ENCODE measurements around the gene ALG1. TPM values are rescaled to one million over a fixed set of nuclear protein-coding genes. Genes with fewer than 3 reads are reported as not detected.
"Not testable (repeated sequence)": the region's sequence is repeated elsewhere in the genome, so short reads cannot be mapped to it uniquely, and the experiment has no call there.

The ALG1 gene
- total RNA-seq, 1 experiment from 2014 or later, result 19.6 TPM

DNA sequence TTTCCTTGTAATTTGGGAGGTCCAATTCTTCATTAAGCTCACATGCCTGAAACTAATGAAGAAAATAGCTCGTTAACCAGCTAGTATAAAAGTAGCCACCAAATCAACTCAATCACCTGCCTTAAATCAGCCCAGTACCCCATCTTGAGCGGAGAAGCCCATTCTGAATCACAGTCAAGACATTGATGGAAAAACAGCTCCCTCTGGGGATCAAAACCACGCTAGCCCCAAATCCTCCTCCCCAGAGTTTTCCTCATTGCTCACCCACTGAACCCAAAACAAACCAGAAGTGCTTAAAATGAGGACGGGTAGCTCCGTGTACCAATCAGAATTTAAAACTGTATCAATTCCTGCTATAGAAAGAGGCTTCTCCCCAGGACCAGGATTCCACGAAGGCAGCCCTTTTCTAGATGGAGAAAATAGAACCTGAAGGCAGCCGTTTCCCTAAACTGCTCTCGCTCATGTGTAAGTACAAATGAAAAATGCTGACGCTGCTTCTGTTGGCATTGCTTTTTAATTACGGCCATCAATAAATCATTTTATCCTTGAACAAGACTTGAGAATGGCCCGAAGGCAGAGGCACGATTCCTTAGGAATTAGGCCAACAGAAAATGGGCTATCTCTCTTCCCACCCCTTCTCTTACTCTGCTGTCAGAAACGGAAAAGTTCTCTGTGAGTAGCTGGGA, 61.4 kb downstream of the ALG1 start:
- peak; percentile 35 for DNase-seq

DNA sequence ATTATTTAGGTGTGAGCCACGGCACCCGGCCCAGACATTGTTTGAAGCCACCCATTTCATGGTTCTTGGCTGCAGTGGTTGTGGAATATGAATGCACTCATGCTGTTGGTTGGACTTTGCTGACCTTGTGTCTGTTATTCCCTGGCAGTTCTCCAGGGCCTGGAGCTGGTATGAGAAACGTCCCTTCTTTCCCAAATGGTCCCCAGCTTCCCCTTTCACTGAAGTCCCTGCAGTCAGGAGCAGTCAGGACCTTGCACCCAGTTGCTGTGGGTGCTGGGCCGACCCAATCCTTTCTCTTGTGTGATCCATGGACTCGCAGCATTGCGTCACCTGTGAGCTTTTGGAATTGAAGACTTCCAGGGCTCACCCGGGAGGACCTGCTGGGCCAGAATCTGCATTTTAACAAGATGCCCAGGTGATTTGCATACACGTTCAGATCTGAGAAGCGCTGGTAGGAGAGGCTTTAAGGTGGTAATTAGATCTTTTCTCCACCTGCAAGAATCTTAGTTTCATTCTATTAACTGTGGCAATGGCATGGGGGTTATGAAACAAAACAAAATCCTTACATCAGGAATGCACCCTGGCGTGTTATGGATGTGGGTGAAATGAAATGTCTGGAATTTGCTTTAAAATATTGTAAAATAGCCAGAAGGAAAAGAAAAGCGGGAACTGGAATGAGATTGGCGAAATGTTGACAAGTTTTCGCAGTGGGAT, 63.3 kb downstream of the ALG1 start:
- not testable (repeated sequence) for H3K4me3 ChIP-seq (ENCODE audit: insufficient read depth, low read depth, low read length); H3K36me3 ChIP-seq (replicated peaks; ENCODE audit: control insufficient read depth, insufficient read depth, low read length); H3K27me3 ChIP-seq (ENCODE audit: control insufficient read depth, insufficient read depth, low read length)
- peak; percentile 50 for DNase-seq

More for the DNA sequence above, 61.4 kb downstream of the ALG1 start:
- H3K27me3 ChIP-seq (ENCODE audit: control insufficient read depth, insufficient read depth, low read length); H3K36me3 ChIP-seq (replicated peaks; ENCODE audit: control insufficient read depth, insufficient read depth, low read length); H3K4me3 ChIP-seq (ENCODE audit: insufficient read depth, low read depth, low read length): not testable (repeated sequence)

Other genes starting within 250 kb of the ALG1 start
- 56.6 and 64.7 TPM in 2 replicates for gene GLYR1, start 224.6 kb upstream of the ALG1 start, total RNA-seq (2014; rRNA removed; shearing (Covaris generic))
- gene UBN1, start 224.4 kb upstream of the ALG1 start, total RNA-seq (2014; rRNA removed; shearing (Covaris generic)), result 32.8 and 36.7 TPM in 2 replicates
- gene PPL, start 134.7 kb upstream of the ALG1 start, total RNA-seq (2014; rRNA removed; shearing (Covaris generic)), result 9.2 and 10.2 TPM in 2 replicates
- 2.1 and 2.4 TPM in 2 replicates for gene SEC14L5, start 113.5 kb upstream of the ALG1 start, total RNA-seq (2014; rRNA removed; shearing (Covaris generic))
- gene NAGPA, start 37.9 kb upstream of the ALG1 start, total RNA-seq (2014; rRNA removed; shearing (Covaris generic)), result 11.9 and 12.7 TPM in 2 replicates
- 3.4 and 4.1 TPM in 2 replicates for gene C16orf89, start 5.9 kb upstream of the ALG1 start, total RNA-seq (2014; rRNA removed; shearing (Covaris generic))
- gene EEF2KMT, start 26.0 kb downstream of the ALG1 start, total RNA-seq (2014; rRNA removed; shearing (Covaris generic)), result 30.9 and 38.0 TPM in 2 replicates